Measurements from ENCODE around the gene RABGAP1L.
"Not testable (repeated sequence)": the region's sequence is repeated elsewhere in the genome, so short reads cannot be mapped to it uniquely, and the experiment has no call there.

Gene RABGAP1L

DNA sequence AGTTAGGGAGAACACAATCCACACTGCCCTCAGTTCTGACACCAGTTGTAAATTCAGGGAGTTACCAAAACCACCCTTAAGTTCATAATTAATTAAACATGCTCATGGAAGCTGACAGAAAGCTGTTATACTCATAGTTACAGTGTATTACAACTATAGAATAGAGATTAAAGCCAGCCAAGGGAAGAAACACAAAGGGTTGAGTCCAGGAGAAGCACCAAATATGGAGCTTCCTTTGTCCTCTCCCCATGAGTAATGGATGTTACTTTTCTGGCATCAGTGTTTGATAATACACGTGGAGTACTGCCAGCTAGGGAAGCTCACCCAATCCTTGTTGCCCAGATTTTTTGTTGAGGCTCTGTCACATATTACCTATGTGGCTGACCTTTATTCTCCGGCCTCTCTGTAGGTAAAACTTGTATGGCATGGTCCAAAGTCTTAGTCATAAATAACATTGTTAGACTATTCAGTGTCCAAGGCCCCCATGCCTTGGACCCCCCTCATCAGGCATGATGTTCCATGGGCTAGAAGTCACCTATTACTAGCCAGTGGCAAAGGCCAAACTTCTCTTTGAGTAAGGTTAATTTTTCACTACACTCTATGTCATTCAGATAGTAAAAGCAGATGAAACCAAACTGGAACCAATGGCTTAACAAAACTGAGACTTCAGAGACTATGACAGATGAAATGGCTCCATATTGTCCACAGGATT lies 464.2 kb downstream of the RABGAP1L start:
- DNase-seq: no peak

GRCh38 chr1:174626031-174627025 lies 467.0 kb downstream of the RABGAP1L start:
- DNase-seq: no peak

DNA sequence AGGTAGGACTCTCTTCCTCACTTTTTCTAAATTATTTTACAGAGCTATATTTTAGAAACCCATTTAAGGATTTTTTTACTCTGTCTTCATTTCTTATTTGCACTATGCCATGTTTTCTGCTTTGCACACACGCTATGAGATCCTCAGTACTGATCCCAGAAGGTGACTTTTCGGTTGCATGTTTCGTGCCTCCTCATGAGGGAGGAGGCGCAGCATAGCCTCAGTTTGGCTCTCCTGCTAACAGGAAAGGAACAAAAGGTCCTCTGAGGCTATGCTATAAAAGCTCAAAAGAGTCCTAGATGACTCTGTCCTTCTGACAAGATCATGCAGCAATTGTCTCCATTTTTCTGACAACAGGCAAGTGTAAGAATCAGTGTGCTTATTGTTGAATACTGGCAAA lies 478.2 kb downstream of the RABGAP1L start:
- no peak for DNase-seq

DNA sequence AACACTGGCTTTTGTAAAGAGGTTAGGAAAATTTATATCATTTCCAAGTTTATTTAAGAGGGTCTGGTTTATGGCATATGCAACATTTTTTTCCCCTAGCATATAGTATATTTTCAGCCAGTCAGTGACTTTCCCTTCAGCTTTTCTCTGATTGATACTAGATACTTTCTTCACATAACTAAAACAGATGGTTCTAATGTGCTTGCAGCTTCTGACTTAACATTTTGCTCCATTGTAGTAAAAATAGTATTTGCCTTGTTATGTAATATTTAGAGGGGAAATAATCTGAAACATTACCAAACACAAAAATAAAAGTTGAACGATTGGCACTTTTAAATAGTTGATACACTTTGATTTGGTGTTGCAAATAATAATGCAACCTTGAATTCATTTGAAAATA lies 480.1 kb downstream of the RABGAP1L start:
- DNase-seq: no peak

DNA sequence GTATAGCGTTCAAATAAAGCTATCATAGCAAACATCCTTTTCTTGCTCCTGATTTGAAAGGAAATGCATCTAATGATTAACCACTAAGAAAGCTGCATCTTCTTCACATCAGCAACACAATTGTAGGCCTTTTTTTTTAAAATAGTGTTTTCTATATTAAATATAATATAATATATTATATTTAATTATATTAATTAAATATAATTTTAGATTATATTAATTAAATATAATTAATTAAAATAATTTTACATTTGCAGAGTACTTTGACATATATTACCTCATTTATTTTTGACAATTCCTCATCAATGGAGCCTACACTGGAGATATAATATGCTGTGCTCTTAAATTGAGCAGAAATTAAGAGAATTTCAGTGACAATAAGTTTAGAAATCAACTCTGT lies 481.5 kb downstream of the RABGAP1L start:
- no peak for DNase-seq

- DNase-seq: no peak
These were observed 483.1 kb downstream of the RABGAP1L start for GRCh38 chr1:174642393-174642792.

DNA sequence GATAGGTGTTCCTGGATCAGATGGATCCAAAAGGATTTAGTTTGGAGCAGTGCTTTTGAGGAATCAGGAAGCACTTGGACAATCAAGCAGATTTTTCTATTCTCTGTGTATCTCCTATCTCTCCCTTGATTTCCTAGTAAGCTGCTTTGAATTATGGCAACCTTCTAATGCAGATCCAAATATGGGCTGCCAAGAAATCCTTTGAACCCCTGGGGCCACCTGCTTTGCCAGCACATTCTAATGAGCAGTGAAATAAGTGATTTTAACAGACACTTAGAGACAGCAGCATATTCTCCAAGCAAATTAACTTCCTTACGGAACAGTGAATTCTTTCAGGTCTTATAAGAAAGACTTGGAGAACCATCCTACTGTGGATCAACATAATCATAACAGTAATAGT lies 483.9 kb downstream of the RABGAP1L start:
- DNase-seq: no peak

GRCh38 chr1:174649572-174649971 lies 490.3 kb downstream of the RABGAP1L start:
- not testable (repeated sequence) for DNase-seq

DNA sequence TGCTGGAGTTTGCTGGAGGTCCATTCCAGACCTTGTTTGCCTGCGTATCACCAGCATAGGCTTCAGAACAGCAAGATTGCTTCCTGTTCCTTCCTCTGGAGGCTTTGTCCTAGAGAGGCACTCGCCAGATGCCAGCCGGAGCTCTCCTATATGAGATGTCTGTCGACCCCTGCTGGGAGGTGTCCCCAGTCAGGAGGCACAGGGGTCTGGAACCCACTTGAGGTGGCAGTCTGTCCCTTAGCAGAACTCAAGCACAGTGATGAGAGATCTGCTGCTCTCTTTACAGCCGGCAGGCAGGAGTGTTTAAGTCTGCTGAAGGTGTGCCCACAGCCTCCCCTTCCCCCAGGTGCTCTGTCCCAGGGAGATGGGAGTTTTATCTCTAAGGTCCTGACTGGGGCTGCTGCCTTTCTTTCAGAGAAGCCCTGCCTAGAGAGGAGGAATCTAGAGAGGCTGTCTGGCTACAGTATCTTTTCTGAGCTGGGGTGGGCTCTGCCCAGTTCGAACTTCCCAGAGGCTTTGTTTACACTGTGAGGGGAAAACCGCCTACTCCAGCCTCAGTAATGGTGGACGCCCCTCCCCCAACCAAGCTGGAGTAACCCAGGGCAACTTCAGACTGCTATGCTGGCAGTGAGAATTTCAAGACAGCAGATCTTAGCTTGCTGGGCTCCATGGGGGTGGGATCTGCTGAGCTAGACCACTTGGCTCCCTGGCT lies 493.4 kb downstream of the RABGAP1L start:
- DNase-seq: no peak

DNA sequence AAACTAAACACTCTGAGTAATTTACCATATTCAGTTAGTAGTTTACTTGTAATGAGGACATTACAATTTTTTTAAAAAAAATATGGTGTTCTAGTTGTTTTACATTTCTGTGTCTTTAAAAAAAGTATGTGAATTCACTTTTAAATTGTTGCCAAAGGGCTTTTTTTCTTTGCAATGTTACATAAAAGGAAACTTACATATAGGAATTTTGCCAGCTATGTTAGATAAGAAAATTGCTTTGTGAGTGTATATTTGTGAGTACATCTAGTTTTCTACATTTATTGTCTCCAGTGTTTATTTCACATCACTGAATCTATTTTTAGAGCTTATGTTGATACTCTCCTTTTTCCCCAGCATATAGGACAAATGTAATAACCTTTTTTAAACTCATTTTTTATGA lies 495.2 kb downstream of the RABGAP1L start:
- DNase-seq: no peak

- DNase-seq: no peak
These were observed 497.2 kb downstream of the RABGAP1L start for GRCh38 chr1:174656409-174657059.

GRCh38 chr1:174657411-174657810 lies 498.1 kb downstream of the RABGAP1L start:
- no peak for DNase-seq

- no peak for DNase-seq
These were observed 498.6 kb downstream of the RABGAP1L start for GRCh38 chr1:174657893-174658292.

DNA sequence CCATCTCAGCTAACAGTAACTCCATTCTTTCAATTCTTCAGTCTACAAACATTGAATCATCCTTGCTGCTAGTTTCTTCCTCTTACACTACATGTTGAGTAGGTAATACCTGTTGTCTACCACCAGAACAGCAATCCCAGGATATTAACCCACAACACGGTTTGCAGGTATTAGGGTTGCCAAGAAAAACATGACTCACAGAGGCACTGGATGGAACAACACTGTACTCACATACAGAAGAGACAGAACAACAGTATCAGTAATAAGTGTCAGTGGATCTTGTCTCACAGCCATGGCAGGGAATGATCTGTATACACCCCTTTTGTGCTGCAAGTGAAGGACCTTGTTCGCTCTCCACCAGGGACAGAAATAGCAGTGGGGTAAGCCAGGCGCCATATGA lies 500.5 kb downstream of the RABGAP1L start:
- DNase-seq: no peak

DNA sequence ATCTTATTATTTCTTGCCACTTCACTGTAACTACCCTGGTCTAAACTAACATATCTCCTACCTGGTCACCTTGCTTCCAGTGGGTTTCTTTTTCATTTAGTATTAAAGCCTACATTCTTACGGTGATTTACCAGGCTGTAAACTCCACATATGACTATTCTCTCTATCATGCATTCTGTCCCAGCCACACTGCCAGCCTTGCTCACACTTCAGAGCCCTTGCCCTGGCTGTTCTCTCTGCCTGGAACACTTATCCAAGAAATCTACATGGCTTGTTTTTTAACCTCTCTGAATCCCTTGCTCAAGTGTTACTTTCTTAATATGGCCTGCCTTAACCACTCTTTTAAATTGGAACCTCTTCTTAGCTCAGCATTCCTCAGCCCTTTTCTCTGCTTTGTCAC lies 501.2 kb downstream of the RABGAP1L start:
- no peak for DNase-seq

DNA sequence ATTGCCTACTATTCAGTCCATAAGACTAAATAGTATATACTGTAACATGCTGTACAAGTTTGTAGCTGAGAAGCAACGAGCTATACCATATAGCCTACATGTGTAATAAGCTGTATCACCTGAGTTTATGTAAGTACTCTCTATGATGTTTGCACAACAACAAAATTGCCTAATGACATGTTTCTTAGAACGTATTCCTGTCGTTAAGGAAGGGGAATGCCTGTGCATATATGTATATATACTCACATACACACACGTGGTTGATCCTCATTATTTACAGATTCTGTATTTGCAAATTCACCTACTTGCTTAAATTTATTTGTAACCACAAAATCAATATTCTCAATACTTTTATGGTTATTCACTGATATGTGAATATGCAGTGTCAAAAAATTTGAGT lies 504.0 kb downstream of the RABGAP1L start:
- DNase-seq: no peak

- no peak for DNase-seq
These were observed 506.9 kb downstream of the RABGAP1L start for GRCh38 chr1:174666248-174666647.

DNA sequence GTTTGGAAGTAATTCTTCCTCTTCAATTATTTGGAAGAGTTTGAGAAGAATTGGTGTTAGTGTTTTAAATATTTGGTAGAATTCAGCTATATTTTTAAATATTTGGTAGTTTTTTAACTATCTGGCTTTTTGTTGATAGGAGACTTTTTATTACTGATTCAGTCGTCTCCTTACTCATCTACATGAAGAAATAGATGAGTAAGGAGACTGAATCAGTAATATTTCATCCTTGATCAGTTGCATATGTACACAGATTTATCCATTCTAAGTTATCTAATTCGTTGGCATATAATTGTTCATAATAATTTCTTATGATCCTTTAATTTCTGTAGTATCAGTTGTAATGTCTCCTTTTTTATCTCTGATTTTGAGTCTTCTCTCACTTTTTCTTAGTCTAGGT lies 512.5 kb downstream of the RABGAP1L start:
- no peak for DNase-seq

DNA sequence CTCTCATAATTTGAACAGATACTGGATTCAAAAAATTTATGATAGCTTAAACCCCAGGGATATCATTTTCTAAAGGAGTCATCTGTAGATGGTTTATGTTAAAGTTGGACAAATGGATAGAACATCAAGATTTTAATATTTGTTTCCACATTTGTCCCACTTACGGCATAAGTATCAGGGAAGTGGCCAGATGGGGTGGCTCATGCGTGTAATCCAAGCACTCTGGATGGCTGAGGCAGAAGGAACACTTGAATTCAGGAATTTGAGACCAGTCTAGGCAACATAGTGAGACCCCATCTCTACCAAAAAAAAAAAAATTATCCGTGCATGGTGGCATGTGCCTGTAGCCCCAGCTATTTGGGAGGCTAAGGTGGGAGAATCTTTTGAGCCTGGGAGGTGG lies 517.5 kb downstream of the RABGAP1L start:
- DNase-seq: peak; percentile 15 to 69

GRCh38 chr1:174678657-174679056 lies 519.3 kb downstream of the RABGAP1L start:
- no peak for DNase-seq

GRCh38 chr1:174680101-174680500 lies 520.8 kb downstream of the RABGAP1L start:
- DNase-seq: no peak

- DNase-seq: peak in 1 of 2 experiments; percentile 42
These were observed 523.2 kb downstream of the RABGAP1L start for GRCh38 chr1:174682419-174683008.
